Peyer's patch (tissue), 4 donors: ENCODE data around the gene CGN.

ENCODE experiments used
- CTCF ChIP-seq, 6 experiments: fragments of 450-650 bp in 4 of 6; fragments of 200-600 bp in 2 of 6; sonication (generic) in 1 of 6; IDR thresholded peaks; one replicate each; pipeline ENCODE4 v1.5.1; 2017 to 2019; ENCODE audit warnings: antibody characterized with exemption in 6 of 6, mild to moderate bottlenecking in 3 of 6, moderate library complexity in 1 of 6
- POLR2A ChIP-seq, 2 donors: fragments of 450-650 bp; IDR thresholded peaks; one replicate each; pipeline ENCODE4 v1.5.1; 2017; ENCODE audit warnings: antibody characterized with exemption in 2 of 2, mild to moderate bottlenecking in 2 of 2, moderate library complexity in 2 of 2

GRCh38 chr1:151493042-151493441 lies 18.1 kb upstream of the CGN start:
- no peak for TF ChIP-seq CTCF (IDR thresholded peaks at IDR 0.05)
- TF ChIP-seq POLR2A (IDR thresholded peaks at IDR 0.05), result no peak
